ENCODE data around the gene CGNL1.

GRCh38 chr15:57439128-57440027 lies 63.1 kb downstream of the CGNL1 start:
- TF ChIP-seq RAD21 (IDR thresholded peaks at IDR 0.05; ENCODE audit: low read depth) (no peak), TEAD4 (IDR thresholded peaks at IDR 0.05) (no peak), TAF1 (IDR thresholded peaks at IDR 0.05; ENCODE audit: low read depth) (no peak), ZBTB7A (IDR thresholded peaks at IDR 0.05; ENCODE audit: low read depth) (no peak), YY1 (IDR thresholded peaks at IDR 0.05; ENCODE audit: low read depth) (no peak)
